GM13977 (cell line): Measurements from ENCODE around the gene PDK2.

ENCODE experiments used
- DNase-seq: peaks from one replicate; pipeline ENCODE4 v3.0.0; 2012; ENCODE audit warnings: low spot score
- CTCF ChIP-seq: IDR thresholded peaks from 2 replicates; pipeline ENCODE4 v1.5.1; 2012; ENCODE audit warnings: mild to moderate bottlenecking, control low read depth; ENCODE audit not compliant: insufficient read depth; ENCODE audit errors: extremely low read depth, missing control alignments
- in situ Hi-C: fragments of 300-500 bp; cut with MboI; formaldehyde crosslinking; loops from one replicate; pipeline ENCODE4 v1.12.0; 2022; ENCODE audit warnings: low sequenced_read_pairs, low pct_unique_long_range_greater_than_20kb, mixed read lengths, inconsistent platforms; ENCODE audit not compliant: unreplicated experiment

Gene PDK2

GRCh38 chr17:50118076-50118827 is 23.1 kb downstream of the PDK2 start:
- TF ChIP-seq CTCF, result no peak
- DNase-seq, result no peak
- in situ Hi-C loops, result no loop called here

GRCh38 chr17:50118828-50119218 is 23.7 kb downstream of the PDK2 start:
- DNase-seq, result no peak
- in situ Hi-C loops, result no loop called here
- TF ChIP-seq CTCF, result no peak

GRCh38 chr17:50120475-50121253 is 25.5 kb downstream of the PDK2 start:
- DNase-seq, result no peak
- TF ChIP-seq CTCF, result no peak
- in situ Hi-C loops, result no loop called here

- TF ChIP-seq CTCF, result no peak
- DNase-seq, result no peak
- in situ Hi-C loops, result no loop called here
These were observed 27.8 kb downstream of the PDK2 start for GRCh38 chr17:50122945-50123344.

GRCh38 chr17:50123649-50124349 is 28.6 kb downstream of the PDK2 start:
- in situ Hi-C loops, result no loop called here
- no peak for DNase-seq
- TF ChIP-seq CTCF, result no peak

- in situ Hi-C loops, result no loop called here
- no peak for DNase-seq
- no peak for TF ChIP-seq CTCF
These were observed 30.4 kb downstream of the PDK2 start for GRCh38 chr17:50125420-50125997.
